ENCODE results near the gene ATP6V0C.

ATP6V0C gene

DNA sequence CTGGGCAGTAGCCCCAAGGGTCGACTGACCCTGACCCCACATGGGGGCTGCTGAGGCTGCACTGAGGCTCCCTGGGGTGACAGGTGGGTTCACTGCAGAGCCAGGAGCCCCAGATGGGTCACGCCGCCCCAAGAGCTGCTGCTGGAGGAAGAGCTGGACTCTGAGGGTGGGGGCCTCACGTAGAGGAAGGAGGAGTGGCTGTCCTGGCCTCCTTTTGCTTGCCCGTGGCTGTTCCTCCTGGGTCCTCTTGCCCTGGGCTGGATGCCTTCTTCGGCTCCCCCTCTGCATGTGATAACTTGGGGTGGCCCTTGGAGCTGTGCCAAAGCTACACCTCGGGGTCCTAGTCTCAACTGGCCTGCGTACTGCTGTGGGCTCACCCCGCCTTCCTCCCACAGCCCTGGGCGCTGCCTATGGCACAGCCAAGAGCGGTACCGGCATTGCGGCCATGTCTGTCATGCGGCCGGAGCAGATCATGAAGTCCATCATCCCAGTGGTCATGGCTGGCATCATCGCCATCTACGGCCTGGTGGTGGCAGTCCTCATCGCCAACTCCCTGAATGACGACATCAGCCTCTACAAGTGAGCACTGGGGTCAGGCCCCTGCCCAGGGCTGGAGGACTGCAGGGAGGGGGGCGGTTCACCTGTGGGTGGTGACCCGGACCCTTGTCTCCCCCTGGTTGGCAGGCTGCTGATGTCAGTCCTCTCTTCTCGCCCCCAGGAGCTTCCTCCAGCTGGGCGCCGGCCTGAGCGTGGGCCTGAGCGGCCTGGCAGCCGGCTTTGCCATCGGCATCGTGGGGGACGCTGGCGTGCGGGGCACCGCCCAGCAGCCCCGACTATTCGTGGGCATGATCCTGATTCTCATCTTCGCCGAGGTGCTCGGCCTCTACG is 5.3 kb downstream of the ATP6V0C start:
- TF ChIP-seq GATA3 (IDR thresholded peaks at IDR 0.05; ENCODE audit: low read depth, low read length) = no peak
- no peak for TF ChIP-seq GATA2 (IDR thresholded peaks at IDR 0.05; ENCODE audit: low read depth, low read length)

GRCh38 chr16:2519711-2520080 is 5.9 kb downstream of the ATP6V0C start:
- TF ChIP-seq GATA3 (IDR thresholded peaks at IDR 0.05; ENCODE audit: low read depth, low read length) (no peak), GATA2 (IDR thresholded peaks at IDR 0.05; ENCODE audit: low read depth, low read length) (no peak)

DNA sequence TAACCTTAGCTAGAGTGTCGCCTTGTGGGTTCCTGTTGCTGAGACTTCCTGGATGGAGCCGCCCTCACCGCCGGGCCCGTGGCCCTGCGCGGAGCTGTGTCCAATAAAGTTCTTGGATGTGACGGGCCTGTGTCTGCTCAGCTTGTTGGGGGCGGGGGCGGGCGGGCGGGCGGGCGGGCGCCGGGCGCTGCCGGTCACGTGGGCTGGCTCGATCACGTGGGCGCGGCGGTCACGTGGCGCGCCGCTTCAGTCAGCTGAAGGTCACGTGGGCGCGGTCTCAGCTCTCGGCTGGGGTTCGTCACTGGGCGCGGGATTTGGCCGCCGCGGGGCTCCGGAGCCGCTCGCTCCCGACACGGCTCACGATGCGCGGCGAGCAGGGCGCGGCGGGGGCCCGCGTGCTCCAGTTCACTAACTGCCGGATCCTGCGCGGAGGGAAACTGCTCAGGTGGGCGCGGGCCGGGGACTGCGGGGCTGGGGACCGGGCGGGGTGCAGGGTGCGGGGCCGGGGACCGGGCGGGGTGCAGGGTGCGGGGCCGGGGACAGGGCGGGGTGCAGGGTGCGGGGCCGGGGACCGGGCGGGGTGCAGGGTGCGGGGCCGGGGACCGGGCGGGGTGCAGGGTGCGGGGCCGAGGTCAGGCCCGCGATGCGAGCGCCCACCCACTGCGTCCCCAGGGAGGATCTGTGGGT is 6.5 kb downstream of the ATP6V0C start, which contains the start of gene AMDHD2:
Gene AMDHD2, plus strand, starts transcription at position 275 of the 687 bp plus-strand sequence. Its CDS starts 88 bp downstream, at position 363.
- no peak for TF ChIP-seq GATA2 (IDR thresholded peaks at IDR 0.05; ENCODE audit: low read depth, low read length)
- no peak for TF ChIP-seq GATA3 (IDR thresholded peaks at IDR 0.05; ENCODE audit: low read depth, low read length)

GRCh38 chr16:2520784-2521531 is 7.2 kb downstream of the ATP6V0C start:
- TF ChIP-seq GATA2 (IDR thresholded peaks at IDR 0.05; ENCODE audit: low read depth, low read length) = no peak
- no peak for TF ChIP-seq GATA3 (IDR thresholded peaks at IDR 0.05; ENCODE audit: low read depth, low read length)

DNA sequence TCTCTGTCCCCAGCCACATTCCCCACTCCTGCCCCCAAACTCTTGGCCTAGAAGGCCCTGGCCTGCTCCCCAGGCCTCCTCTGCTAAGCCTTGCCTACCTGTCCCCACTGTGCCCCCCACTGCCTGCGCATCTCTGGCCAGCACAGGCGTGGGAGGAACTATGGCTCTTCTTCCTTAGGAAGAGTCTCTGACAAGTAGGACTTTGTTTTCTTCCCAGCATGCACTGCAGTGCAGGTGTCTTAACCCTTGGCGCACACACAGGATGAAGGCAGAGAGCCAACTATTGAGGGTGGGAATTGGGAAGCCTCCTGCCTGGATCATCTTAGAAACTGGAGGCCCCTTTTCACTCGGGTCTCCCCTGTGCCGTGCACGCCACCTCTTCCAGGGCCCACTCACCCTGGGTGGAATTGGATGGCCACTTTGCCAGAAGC is 10.1 kb downstream of the ATP6V0C start:
- no peak for TF ChIP-seq GATA3 (IDR thresholded peaks at IDR 0.05; ENCODE audit: low read depth, low read length)
- TF ChIP-seq GATA2 (IDR thresholded peaks at IDR 0.05; ENCODE audit: low read depth, low read length) = no peak

GRCh38 chr16:2524339-2524938 is 10.7 kb downstream of the ATP6V0C start:
- TF ChIP-seq GATA3 (IDR thresholded peaks at IDR 0.05; ENCODE audit: low read depth, low read length) = no peak
- no peak for TF ChIP-seq GATA2 (IDR thresholded peaks at IDR 0.05; ENCODE audit: low read depth, low read length)

DNA sequence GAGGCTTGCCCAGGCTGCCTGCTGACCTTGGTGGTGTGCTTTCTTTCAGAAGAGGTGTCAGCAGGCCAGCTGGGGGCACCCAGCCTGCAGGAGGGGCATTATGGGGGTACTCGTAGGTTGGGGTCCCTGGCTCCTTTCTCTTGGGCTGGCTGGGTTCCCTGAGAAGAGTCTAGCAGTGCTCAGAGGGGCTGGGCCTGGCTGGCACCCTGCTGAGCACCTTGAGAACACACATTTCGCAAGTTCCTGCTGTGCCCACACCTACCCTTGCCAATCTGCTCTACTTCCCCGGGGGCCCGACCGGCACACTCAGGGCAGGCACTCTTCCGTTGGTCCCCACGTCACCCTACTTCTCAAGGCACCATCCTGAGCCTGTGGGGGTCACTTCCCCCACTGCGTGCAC is 12.4 kb downstream of the ATP6V0C start:
- TF ChIP-seq GATA2 (IDR thresholded peaks at IDR 0.05; ENCODE audit: low read depth, low read length) (no peak), GATA3 (IDR thresholded peaks at IDR 0.05; ENCODE audit: low read depth, low read length) (no peak)

DNA sequence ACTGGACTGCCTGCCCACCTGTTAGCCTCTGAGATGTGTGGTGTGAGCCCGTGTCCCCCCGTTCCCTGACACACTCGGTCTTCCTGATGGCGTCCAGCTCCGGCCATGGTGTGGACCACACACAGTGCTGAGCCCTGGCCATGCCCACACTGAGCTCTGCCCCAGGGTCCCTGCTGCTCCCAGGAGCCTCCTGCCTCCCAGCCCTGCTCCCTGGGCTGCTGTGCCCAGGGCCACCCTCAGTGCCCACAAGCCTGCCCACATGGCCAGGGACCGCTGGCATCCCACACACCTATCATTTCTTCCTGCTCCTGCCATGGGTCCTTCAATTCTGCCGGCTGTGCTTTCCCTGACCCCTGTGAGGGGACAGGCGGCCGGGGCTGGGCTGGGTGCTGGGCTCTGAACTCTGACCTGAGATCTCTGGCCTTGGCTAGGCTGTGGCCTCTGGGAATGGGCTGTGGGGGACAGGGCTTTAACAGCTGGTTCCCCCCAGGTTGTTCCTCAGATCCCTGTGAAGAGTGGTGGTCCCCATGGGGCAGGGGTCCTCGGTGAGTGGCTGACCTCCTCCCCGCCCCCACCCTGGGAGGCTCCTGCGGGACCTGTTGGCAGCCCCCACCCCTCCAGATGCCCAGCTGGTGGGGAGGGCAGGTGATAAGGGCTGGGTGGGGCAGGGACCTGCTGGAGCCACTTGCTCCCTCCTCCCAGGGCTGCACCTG is 13.5 kb downstream of the ATP6V0C start:
- TF ChIP-seq GATA3 (IDR thresholded peaks at IDR 0.05; ENCODE audit: low read depth, low read length) (no peak), GATA2 (IDR thresholded peaks at IDR 0.05; ENCODE audit: low read depth, low read length) (no peak)

DNA sequence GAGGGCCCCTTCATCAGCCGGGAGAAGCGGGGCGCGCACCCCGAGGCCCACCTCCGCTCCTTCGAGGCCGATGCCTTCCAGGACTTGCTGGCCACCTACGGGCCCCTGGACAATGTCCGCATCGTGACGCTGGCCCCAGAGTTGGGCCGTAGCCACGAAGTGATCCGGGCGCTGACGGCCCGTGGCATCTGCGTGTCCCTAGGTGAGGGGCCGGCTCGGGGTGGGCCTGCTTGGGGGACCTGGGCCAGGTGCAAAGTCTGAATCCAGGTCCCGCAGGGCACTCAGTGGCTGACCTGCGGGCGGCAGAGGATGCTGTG is 14.0 kb downstream of the ATP6V0C start:
- TF ChIP-seq GATA3 (IDR thresholded peaks at IDR 0.05; ENCODE audit: low read depth, low read length) = no peak
- TF ChIP-seq GATA2 (IDR thresholded peaks at IDR 0.05; ENCODE audit: low read depth, low read length) = no peak

DNA sequence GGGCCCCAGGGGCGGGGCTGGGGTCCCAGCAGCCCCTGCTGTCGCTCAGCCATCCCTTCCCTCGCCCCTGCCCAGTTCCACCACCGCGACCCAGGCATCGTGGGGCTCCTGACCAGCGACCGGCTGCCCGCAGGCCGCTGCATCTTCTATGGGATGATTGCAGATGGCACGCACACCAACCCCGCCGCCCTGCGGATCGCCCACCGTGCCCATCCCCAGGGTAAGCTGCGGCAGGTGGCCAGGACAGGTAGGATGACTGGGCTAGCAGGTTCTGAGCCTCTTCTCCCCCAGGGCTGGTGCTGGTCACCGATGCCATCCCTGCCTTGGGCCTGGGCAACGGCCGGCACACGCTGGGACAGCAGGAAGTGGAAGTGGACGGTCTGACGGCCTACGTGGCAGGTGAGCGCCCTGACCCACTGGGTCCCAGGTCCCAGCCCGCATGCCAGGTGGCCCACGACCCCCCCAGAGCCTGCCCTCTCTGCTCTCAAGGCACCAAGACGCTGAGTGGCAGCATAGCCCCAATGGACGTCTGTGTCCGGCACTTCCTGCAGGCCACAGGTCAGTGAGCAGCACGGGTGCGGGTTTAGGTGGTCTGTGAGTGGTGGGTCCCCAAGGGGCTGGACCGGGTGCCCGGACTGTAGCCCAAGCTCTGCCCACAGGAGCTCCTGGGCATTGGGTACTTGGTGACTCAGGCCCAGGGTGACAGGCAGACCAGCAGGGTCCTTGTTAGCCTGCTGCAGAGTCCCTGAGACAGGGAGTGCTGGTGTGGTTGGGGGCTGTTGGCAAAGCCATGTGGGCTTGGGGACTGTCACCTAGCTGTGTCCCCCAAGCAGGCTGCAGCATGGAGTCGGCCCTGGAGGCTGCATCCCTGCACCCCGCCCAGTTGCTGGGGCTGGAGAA is 14.7 kb downstream of the ATP6V0C start:
- TF ChIP-seq GATA2 (IDR thresholded peaks at IDR 0.05; ENCODE audit: low read depth, low read length) = no peak
- no peak for TF ChIP-seq GATA3 (IDR thresholded peaks at IDR 0.05; ENCODE audit: low read depth, low read length)

GRCh38 chr16:2529061-2529931 is 15.5 kb downstream of the ATP6V0C start:
- TF ChIP-seq GATA2 (IDR thresholded peaks at IDR 0.05; ENCODE audit: low read depth, low read length) (no peak), GATA3 (IDR thresholded peaks at IDR 0.05; ENCODE audit: low read depth, low read length) (no peak)

All from SH-SY5Y (cell line).